HG03342 (cell line): ENCODE data around the gene CSRP1.

Experiments
- ATAC-seq: cut with Tn5 transposase; IDR thresholded peaks from one replicate; pipeline ENCODE4 v1.9.1; 2021; ENCODE audit warnings: mild to moderate bottlenecking, moderate library complexity; ENCODE audit not compliant: unreplicated experiment

The CSRP1 gene

DNA sequence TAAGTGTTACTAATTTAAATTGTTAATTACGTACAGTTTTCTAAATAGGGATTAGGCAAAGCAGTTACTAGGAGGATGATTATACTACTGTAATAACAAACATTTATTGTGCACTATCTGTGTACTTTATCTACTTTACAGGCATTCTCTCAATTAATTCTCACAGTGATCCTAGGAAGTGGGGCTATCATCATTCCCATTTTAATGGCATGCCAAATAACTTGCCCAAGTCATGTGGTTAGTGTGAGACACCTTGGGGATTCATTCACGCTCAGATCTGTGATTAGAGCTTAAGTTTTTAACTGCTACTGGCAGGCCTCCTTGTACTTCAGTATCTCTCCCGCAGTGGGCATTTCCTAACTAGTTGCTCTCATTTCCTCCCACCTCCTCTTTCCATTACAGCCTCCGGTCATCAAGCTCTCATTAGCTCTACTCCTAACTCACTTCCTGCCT lies 49.4 kb downstream of the CSRP1 start:
- ATAC-seq: no peak

DNA sequence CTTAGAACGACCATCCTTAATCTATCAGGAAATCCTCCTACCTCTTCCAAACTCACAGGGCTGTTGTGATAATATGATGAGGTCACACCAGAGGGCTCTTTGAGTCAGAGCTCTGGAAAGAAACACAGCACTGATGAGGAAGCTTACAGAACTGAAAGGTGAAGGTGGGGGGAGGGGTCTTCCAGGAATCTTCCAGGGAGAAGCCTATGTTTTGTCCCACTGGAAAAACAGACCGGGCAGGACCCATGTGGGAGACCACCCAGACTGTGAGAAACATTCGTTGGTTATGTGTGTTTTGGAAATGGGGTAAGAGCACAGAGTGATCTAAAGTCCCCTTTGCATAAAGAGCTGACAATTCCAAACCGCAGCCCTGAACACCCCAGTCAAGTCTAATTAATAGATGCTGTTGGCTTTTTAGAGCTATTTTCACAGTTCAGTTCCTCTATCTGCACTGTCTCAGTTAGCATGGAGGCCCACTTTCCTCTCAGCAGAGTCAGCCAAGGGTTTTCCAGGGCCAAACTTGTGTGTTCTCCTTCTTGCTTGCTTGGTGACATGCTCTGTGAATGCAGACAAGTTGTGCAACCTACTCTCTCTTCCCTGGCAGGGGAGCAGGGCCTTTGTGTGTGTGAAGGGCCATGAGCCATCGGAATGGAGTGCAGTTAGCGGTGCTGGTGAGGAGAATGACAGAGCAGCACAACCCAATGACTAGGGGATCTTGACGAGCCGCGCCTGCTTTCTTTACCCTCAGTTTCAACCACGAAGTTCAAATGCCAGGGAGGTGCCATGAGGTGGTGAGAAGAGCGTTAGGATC lies 50.2 kb downstream of the CSRP1 start:
- ATAC-seq: no peak

DNA sequence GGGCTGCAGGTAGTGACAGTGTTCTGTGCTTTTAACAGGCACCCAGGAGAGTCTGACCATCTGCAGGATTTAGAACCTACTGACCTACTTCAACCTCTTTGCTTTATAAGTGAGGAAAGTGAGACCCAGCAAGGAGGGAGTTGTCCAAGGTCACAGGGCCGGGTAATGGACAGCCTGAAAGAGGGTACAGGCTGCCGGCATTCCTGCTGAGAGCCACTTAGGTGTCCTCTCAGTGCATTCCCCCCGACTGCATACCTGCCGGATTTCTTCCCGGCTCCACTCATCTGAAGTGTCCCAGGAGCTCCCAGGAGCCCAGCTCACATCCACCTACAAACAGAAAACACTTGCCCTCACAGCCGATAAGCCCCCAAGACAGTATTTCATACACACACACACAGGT lies 51.8 kb downstream of the CSRP1 start:
- ATAC-seq: no peak

DNA sequence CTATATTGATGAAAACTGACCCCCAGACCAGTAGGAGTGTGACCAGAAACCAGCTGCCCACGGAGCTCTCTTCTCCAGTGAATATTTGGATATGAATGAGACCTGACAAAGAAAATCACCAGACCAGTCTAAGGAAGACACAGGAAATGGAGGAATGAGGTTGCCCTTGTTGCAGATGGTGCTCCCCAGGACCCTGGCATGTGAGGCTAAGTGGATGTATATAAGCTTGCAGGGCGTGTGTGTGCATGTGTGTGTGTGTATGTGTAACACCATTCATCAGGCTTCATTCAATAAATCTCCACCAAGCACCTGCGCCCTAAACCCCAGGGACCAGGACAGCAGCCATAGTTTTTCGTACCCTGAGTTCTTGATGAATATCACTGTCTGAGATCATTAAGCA lies 52.3 kb downstream of the CSRP1 start:
- no peak for ATAC-seq

DNA sequence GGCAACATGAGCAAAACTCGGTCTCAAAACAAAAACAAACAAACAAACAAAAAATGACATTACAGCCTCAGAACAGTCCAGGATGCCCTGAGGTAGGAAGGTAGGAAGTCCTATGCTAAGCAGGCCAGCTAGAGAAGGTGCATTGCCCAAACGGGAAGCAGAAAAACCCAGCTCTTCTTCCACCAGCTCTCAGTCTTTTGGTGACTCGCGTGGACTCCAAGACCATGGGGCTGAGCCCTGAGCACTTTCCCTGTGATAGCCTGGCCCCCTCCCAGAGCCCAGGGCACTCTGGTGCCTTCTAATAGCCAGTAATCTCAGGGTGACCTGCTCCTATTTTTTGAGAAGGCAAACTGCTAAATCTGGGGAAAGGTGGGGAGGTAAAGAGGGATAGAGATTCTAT lies 54.1 kb downstream of the CSRP1 start:
- ATAC-seq: no peak

DNA sequence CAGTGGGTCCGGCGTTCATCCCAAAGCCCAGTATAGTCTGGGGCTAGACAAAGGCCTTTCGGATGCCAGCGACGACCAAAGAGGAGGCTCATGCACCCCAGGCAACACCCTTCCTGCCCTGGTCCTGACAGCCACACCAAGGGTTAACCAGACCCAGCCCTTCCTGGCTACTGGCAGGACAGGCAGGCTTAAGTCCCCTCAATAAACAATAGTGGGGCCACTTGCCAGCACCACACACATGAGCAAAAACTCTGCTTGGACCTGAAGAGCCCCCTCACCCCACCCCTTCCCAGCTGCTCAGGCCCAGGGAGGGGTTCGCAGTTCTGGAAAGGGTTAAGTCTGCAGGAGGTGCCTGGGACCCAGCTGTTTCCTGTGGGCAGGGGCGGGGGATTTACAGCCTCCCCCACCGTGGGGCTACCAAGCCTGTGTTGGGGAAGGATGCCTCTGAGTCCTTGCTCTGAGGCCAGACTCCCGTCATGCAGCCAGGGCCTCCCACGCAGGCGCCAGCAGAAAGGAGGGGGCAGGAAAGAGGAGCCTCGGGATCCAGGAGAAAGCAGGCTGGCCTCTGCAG lies 56.1 kb downstream of the CSRP1 start:
- ATAC-seq: no peak

DNA sequence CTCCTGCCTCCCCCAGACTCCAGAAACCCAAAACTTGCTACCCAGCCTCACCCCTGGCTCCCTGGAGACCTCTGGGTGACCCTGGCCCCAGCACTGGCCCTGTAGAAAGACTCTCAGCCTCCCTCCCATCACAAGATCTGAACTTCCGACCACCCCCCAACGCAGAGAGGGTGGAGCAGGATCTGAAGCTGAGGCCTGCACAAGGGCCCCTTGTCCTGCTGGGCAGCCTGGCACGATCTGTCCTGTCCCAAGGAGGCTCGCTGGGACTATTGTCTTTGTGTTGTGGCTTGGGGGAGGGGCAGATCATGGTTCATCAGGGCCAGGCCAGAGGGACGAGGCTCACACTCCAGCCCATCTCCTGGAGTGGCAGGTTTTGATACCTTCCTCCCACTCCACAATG lies 57.9 kb downstream of the CSRP1 start:
- ATAC-seq: no peak

DNA sequence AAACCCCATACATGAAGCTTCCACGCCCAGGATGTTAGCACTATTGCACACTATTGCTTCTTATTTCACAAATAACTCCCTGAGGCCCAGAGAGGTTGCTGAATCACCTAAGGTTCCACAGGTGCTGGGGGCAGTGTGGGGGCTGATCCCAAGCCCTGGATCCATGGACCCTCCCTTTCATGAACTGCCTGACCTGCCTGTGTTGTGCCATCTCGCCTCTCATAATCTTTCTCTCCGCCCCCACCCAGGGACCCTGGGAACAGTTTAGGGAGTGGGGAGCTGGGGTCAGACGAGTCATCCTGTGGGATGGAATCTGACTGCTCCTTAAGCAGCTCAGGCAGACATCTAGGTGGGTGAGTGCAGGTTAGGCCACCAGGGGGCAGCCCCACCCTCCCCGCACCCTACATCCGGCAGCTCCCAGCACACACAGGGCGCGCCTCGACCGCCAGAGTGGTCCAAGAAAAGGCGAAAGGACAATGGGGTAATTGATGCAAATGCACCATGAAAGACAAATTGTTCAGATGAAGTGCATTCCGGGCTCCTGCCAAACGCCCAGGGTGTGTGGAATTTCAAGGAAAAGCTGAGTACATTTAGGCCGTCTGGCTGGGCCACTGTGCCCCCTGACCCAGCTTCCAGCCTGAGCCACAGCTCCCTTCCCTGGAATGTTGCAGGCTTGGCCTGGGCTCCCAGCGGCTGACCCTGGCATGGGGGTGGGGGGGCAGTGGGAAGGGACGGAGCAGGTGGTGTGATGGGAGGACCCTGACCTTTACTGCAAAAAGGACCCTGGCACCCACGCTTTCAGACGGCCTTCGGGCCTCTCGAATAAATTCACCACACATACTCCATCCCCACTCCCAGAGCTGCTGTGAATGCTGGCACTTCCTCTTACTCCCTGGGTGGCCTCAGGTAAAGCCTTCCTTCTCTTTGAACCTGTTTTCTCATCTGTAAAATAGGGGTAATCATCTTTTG lies 58.7 kb downstream of the CSRP1 start:
- peak; percentile 86 for ATAC-seq

DNA sequence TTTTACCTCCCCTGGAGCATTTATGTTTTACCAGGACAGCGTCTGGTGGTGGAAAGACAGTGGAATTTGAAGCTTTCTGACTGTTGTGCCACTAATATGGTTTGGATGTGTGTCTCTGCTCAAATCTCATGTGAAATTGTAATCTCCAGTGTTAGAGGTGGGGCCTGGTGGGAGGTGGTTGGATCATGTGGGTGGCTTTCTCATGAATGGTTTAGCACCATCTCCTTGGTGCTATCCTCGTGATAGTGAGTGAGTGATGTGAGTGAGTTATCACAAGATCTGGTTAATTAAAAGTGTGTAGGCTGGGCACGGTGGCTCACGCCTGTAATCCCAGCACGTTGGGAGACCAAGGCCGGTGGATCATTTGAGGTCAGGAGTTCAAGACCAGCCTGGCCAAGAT lies 61.6 kb downstream of the CSRP1 start:
- ATAC-seq: no peak

DNA sequence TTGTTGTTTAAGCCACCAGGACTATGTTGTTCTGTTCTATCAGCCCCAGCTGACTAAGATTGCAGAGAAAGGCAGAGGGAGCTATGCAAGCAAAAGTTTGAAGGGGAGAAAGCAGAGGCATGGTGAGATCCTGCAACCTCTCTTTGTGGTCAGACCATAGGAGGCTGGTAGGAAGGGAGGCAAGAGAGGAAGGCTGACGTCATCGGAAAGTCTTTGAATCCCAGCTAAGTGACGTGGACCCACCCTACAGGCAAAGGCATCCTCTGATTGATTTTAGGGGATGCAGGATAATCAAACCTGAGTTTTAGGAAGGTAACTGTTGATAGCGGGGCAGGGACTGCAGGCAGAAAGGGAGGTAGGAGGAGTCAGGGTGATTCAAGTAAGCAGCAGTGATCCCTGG lies 62.1 kb downstream of the CSRP1 start:
- no peak for ATAC-seq

DNA sequence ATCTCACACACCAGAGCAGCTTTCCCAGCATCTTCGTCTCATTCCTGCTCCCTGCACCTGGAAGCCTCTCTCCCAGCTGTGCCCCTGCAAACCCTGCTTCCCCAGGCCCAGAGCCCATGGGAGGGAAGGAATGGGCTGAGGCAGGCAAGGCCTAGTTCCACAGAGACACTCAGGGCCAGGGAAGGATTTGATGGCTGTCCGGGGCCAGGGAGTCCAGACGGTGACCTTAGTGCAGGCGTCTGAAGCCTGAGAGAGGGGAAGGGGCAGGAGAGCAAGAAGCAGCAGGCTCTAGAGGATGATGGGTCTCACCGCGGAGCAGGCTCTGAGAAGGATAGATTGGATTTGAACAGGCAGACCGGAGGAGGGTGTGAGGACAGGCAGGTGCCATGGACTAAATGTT lies 63.2 kb downstream of the CSRP1 start:
- no peak for ATAC-seq

DNA sequence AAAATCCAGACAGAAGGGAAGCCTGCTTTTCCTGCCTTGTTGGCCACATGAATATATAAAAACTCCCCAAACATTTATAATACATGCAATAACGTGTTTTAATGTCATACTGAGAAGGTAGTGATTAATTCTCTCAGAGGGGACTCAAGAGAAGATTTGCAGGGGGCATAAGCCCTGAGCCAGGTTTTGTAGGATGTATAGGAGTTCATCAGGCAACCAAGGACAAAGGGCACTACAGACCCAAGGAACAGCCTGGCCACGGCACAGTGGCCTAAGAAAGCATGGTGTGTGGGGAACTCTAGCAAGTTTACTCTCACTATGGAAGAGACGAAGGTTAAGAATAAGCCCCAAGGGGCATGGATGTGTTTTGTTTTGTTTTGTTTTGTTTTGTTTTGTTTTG lies 70.0 kb downstream of the CSRP1 start:
- no peak for ATAC-seq

DNA sequence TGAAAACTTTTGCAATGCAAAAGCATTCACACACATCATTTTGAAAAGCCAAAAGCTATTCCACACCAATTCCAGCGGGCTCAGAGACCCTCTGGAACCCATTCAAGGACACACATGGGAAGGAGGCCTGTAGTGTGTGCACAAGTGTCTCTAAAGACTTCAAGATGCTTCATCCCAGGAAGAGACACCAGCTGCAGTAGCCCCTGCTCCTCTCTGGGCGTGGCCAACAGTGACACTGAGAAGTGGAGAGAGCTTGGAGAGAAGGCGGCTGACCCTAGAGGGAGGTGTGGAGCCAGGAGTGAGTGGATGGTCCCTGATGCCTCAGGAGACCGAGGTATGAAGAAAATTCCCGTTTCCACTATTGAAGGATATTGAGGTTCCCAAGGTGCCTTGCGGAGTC lies 70.5 kb downstream of the CSRP1 start:
- no peak for ATAC-seq

DNA sequence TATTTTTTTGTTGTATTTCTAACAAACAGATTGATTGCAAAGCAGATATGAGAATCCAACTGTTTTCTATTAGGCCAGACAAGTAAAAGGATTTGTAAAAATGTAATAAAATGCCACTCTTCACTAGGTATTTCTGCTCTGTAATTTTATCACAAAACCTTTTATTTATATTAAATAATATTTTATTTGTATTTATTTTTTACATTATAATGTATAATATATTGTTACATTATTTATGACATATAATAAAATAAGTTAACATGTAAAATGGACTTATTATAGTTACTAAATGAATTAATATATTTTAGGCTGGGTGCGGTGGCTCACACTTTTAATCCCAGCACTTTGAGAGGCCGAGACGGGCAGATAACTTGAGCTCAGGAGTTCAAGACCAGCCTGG lies 72.7 kb downstream of the CSRP1 start:
- ATAC-seq: no peak

DNA sequence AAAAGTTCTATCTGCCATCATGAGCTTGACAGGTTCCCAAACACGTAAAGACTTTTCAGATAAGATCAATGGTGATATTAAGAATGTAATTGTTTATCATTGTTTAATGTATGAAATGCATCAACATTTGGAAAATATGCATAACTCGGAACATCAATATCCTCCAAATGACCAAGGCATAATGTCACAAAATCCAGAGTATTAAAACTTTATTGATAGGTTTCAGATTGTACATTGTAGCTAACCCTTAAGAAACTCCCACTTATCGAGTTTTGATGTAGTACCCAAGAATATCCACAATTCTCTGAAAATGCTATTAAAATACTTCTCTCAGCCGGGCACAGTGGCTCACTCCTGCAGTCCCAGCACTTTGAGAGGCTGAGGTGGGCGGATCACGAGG lies 73.3 kb downstream of the CSRP1 start:
- ATAC-seq: no peak
